GM19351 (cell line): ENCODE data around the gene NUF2.
A peak's percentile ranks its signal among the peaks of the same experiment; 100 is the strongest.
"Not testable (repeated sequence)": the region's sequence is repeated elsewhere in the genome, so short reads cannot be mapped to it uniquely, and the experiment has no call there.

Experiments
- ATAC-seq: cut with Tn5 transposase; IDR thresholded peaks from one replicate; pipeline ENCODE4 v1.9.1; 2021; ENCODE audit warnings: mild to moderate bottlenecking, moderate library complexity; ENCODE audit not compliant: unreplicated experiment

Gene NUF2

DNA sequence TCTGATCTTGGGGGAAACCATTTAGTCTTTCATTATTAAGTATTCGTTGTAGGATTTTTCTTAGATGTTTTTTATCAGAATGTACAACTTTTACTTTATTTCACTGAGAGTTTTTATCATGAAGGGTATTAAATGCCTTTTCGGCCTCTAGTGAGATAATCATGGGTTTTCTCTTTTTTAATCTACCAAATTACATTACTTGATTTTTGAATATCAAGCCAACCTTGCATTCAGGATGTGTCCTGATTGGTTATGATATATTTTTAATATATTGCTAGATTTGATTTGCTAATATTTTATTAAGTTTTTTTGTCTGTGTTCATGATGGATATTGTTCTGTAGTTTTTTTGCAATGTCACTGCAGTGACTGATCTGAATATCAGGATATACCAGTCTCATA, 9.4 kb downstream of the NUF2 start:
- ATAC-seq, result no peak

DNA sequence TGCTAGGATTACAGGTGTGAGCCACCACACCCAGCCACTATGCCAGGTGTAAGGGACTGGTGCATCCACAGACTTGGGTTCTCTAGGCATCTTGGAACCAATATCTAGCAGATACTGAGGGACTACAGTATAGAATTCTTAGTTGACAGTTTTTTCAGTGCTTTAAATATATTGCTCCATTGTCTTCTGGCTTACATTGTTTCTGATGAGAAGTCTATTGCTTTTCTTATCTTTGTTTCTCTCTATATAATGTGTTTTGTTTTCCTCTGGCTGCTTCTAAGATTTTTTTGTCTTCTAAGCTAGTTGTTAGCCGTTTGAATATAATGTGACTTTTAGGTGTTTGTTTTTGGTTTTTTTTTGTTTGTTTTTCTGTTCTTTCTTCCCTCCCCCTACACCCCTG, 13.5 kb downstream of the NUF2 start:
- ATAC-seq, result no peak

DNA sequence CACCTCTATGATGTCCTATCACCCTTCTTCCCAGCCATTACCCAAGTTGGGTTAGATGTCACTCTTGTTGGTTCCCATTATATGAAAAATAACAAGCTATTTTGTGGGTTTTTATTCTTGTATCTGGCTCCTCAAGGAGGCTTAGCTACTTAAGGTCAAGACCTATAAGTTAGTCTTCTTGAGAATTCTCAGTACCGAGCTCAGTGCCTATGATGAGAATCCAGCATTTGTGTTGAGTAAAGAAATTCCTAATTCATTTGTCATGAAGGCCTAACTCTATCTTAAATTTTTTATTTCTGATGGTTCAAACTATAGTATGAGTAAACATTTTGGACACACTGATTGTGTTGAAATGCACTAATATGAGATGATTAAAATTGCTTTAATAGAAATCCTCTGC, 15.9 kb downstream of the NUF2 start:
- no peak for ATAC-seq

- no peak for ATAC-seq
These were observed 24.6 kb downstream of the NUF2 start for GRCh38 chr1:163346326-163346870.

DNA sequence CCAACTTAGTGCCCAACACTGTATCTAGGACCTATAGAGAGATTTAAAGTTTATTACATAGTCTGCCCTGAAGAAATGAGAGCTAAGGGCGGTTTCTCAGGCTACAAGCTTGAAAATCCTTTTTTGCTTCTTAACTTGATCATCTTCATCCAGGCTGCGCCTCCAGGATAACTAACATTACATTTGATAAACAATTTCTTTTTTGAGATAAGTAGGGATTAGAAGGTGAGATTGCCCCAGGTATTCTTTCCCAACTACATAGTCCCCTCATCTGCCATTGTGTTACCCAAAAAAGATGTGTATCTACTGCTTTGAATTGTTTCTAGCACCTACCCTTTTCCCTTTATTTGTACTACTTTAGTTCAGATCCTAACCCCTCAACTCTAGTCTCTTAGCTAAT, 25.4 kb downstream of the NUF2 start:
- ATAC-seq, result no peak

GRCh38 chr1:163351912-163352311, 30.2 kb downstream of the NUF2 start:
- no peak for ATAC-seq

- ATAC-seq, result no peak
These were observed 35.6 kb downstream of the NUF2 start for GRCh38 chr1:163357378-163357777.

DNA sequence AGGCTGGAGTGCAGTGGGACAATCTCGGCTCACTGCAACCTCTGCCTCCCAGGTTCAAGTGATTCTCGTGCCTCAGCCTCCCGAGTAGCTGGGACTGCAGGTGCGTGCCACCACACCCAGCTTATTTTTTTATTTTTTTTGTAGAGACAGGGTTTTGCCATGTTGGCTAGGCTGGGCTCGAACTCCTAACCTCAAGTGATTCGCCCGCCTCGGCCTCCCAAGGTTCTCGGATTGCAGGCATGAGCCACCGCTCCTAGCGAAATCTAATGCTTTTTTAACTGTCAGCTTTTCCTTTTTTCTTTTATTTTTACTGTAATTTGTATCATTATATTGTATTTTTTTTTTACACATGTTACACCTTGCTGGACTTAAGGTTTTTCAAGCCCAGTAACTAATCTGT, 36.4 kb downstream of the NUF2 start:
- not testable (repeated sequence) for ATAC-seq

GRCh38 chr1:163361123-163361934, 39.6 kb downstream of the NUF2 start:
- ATAC-seq, result peak; percentile 76

GRCh38 chr1:163365186-163365585, 43.4 kb downstream of the NUF2 start:
- ATAC-seq, result no peak

GRCh38 chr1:163366555-163366954, 44.8 kb downstream of the NUF2 start:
- ATAC-seq, result no peak

DNA sequence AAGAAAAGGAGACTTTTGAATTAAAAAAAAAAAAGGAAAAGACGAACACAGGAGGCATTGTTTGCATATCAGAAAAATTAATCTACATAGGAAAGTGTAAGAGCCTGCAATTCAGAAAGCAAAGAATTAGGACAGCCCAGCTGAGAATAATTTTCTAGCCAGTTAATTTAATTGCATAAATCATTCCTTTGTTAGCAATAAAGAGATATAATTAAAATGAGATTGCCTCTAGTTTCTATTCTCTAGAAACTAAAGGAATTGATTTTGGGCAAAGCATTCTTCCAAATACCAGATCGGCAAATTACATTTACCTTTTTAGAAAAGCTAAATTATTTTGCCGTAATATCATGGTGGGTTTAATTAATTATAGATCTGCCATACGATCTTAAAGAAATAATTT, 46.0 kb downstream of the NUF2 start:
- no peak for ATAC-seq

DNA sequence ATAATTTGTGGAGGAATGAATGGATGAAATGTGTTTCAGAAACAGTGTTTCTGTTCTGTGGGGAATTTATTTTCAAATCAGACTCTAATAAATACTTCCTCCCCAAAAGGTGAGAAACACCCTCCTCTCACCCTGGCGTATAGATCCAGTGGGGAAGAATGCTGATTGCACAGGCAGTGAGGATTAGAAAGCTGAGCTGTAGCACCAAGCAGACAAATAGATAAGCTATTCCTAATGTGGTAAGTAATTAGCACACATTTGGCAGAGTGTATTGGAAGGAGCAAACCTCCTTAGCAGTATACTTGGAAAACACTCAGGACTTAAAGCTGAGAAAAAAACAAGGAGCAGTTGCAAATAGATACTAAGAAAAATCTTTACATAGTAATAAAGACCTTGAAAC, 50.8 kb downstream of the NUF2 start:
- ATAC-seq, result no peak

GRCh38 chr1:163378554-163378953, 56.8 kb downstream of the NUF2 start:
- no peak for ATAC-seq

- ATAC-seq, result no peak
These were observed 58.0 kb downstream of the NUF2 start for GRCh38 chr1:163379801-163380200.

DNA sequence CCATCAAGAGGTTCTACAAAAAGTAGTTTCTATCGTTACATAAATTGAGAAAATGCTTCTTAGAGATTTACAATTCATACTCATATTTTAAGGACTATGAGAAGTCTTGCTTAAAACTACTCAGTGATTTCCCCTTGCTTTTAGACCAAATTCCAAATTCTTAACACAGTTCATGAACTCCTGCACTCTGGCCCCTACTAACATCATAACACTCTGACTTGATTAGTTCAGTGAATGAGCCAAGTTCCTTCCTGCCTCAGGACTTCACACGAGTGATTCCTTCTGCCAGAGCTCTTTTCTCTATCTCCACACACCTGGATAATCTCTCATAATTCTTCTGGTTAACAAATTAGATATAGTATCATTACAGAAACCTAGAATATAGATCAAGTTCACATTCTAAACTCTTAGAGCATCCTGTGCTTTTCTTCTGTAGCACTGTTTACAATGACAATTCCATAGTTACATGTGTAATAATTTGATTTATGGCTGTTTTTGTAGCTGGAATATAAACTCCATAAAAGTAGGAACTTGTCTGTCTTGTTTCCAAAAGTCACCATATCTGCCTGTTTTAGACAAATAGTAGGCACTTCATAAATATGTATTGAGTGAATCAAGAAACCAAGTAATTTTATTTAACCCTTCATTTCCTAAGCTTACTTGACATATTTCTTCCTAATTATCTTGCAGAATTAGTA, 59.9 kb downstream of the NUF2 start:
- ATAC-seq, result no peak

- no peak for ATAC-seq
These were observed 60.6 kb downstream of the NUF2 start for GRCh38 chr1:163382395-163382794.

DNA sequence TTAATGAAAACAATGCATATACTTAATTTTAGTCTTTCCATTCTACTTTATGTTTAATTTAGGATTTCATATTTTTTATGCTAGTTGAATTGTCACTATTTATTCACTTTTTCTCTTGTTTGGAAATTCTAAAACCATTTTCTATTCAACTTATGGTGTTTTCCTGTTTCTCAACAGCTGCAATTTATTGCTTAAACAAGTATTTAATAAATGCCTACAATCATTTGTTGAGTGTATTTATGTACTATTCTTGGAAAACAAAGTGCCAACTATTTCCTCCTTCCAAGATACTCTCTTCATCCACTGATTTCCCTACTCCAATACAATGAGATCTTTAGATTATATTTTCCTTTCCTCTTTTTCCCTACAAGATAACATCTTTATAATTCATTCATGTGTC, 65.4 kb downstream of the NUF2 start:
- no peak for ATAC-seq

DNA sequence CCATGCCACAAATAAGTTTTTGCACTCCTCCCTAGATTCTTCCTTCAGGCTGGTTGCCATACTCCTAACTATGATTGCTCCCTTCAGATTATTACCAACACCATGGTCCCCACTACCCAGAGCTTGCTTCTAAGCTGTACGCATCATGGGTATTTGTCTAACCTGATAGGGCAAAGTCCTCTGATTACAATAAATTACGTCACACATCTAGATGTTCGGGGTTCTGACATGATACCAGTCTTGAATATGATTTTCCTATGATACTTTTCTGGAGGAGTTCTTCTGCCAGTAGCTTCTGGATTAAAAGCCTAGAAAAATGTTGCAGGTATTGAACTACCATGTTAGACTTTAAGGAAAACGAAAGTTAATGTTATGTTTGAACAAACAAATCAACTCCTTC, 67.2 kb downstream of the NUF2 start:
- no peak for ATAC-seq

- ATAC-seq, result no peak
These were observed 74.0 kb downstream of the NUF2 start for GRCh38 chr1:163395790-163396189.

- no peak for ATAC-seq
These were observed 75.9 kb downstream of the NUF2 start for GRCh38 chr1:163397451-163398200.
